Measurements from ENCODE around the gene SAMD7. TPM values are rescaled to one million over a fixed set of nuclear protein-coding genes. Genes with fewer than 3 reads are reported as not detected.
A peak's percentile ranks its signal among the peaks of the same experiment; 100 is the strongest.

The SAMD7 gene
- total and polyA plus RNA-seq, 9 of the 15 experiments (the other 6 are each of a cell fraction or from before 2014, with no cell fraction given) = not detected

GRCh38 chr3:169929830-169930519, 18.6 kb downstream of the SAMD7 start (continued):
- TF ChIP-seq ARID3A (IDR thresholded peaks at IDR 0.05; ENCODE audit: borderline replicate concordance, low read depth, low read length) (peak; percentile 87), ZNF239 (CRISPR knock-in tag; IDR thresholded peaks at IDR 0.05) (no peak), RFX1 (IDR thresholded peaks at IDR 0.05) (no peak), CHD4 (IDR thresholded peaks at IDR 0.05; ENCODE audit: insufficient read depth, insufficient replicate concordance, low read depth, low read length, poor library complexity, severe bottlenecking) (no peak), KLF1 (tag; IDR thresholded peaks at IDR 0.05) (no peak), ZNF592 (IDR thresholded peaks at IDR 0.05) (peak; percentile 87), ZBTB11 (CRISPR knock-in tag; IDR thresholded peaks at IDR 0.05) (0 out of 6 replicates have a peak, but pooled peaks of 1 of the 3 experiments have one; percentile 28), SNAPC5 (CRISPR knock-in tag; IDR thresholded peaks at IDR 0.05) (no peak), PRMT5 (CRISPR knock-in tag; IDR thresholded peaks at IDR 0.05) (no peak), ZBTB49 (CRISPR knock-in tag; IDR thresholded peaks at IDR 0.05; ENCODE audit: borderline replicate concordance) (no peak), MEIS2 (IDR thresholded peaks at IDR 0.05; ENCODE audit: partially characterized antibody) (peak; percentile 69), EP300 (IDR thresholded peaks at IDR 0.05; ENCODE audit: low read length) (peak; percentile 49; the same call in 1 of the 2 replicates), CBFA2T2 (conservative IDR thresholded peaks at IDR 0.05) (no peak)

All from K562 (cell line).